HTR-8/SVneo (cell line): ENCODE measurements around the gene GRAP2.

Experiments
- DNase-seq: peaks from one replicate; pipeline ENCODE4 v3.0.0; 2011; ENCODE audit warnings: low spot score, mixed read lengths; ENCODE audit not compliant: insufficient read length
- FAIRE-seq: peaks from 2 replicates; lab custom pipeline; 2011; peaks lifted over from hg19 to GRCh38; lab: Jason Lieb, UNC

The GRAP2 gene

GRCh38 chr22:40002935-40003715 lies 102.2 kb downstream of the GRAP2 start:
- no peak for FAIRE-seq
- no peak for DNase-seq

- FAIRE-seq = no peak
- no peak for DNase-seq
These were observed 104.0 kb downstream of the GRAP2 start for GRCh38 chr22:40004836-40005235.

- no peak for FAIRE-seq
These were observed 105.8 kb downstream of the GRAP2 start for GRCh38 chr22:40006641-40007040.

GRCh38 chr22:40007853-40008710 lies 107.2 kb downstream of the GRAP2 start:
- no peak for FAIRE-seq
- no peak for DNase-seq

More at GRCh38 chr22:40006641-40007040, 105.8 kb downstream of the GRAP2 start:
- no peak for DNase-seq

- no peak for FAIRE-seq
- DNase-seq = no peak
These were observed 107.9 kb downstream of the GRAP2 start for GRCh38 chr22:40008726-40009291.

- no peak for DNase-seq
These were observed 108.4 kb downstream of the GRAP2 start for GRCh38 chr22:40009292-40009774.

GRCh38 chr22:40009951-40010671 lies 109.2 kb downstream of the GRAP2 start:
- DNase-seq (no peak), FAIRE-seq (no peak)

More at GRCh38 chr22:40009292-40009774, 108.4 kb downstream of the GRAP2 start:
- FAIRE-seq = no peak

- no peak for DNase-seq
- FAIRE-seq = no peak
These were observed 109.9 kb downstream of the GRAP2 start for GRCh38 chr22:40010746-40011145.

- no peak for FAIRE-seq
- DNase-seq = no peak
These were observed 113.9 kb downstream of the GRAP2 start for GRCh38 chr22:40014667-40015248.

- DNase-seq (no peak), FAIRE-seq (no peak)
These were observed 114.6 kb downstream of the GRAP2 start for GRCh38 chr22:40015358-40015976.

GRCh38 chr22:40018051-40018450 lies 117.2 kb downstream of the GRAP2 start:
- no peak for FAIRE-seq
- no peak for DNase-seq

- no peak for FAIRE-seq
- no peak for DNase-seq
These were observed 118.2 kb downstream of the GRAP2 start for GRCh38 chr22:40019100-40019499.

- FAIRE-seq = no peak
- no peak for DNase-seq
These were observed 120.1 kb downstream of the GRAP2 start for GRCh38 chr22:40020956-40021355.

- DNase-seq (no peak), FAIRE-seq (no peak)
These were observed 120.6 kb downstream of the GRAP2 start for GRCh38 chr22:40021401-40022000.

GRCh38 chr22:40022536-40023240 lies 121.8 kb downstream of the GRAP2 start:
- FAIRE-seq = no peak

More at GRCh38 chr22:40022536-40023240, 121.8 kb downstream of the GRAP2 start:
- DNase-seq = no peak
